Cortex of kidney (tissue), 1 donor: ENCODE data around the gene ADAMTSL1.

Experiments
- DNase-seq: peaks from one replicate; lab custom pipeline; 2025; lab: John Stamatoyannopoulos, UW

The ADAMTSL1 gene

DNA sequence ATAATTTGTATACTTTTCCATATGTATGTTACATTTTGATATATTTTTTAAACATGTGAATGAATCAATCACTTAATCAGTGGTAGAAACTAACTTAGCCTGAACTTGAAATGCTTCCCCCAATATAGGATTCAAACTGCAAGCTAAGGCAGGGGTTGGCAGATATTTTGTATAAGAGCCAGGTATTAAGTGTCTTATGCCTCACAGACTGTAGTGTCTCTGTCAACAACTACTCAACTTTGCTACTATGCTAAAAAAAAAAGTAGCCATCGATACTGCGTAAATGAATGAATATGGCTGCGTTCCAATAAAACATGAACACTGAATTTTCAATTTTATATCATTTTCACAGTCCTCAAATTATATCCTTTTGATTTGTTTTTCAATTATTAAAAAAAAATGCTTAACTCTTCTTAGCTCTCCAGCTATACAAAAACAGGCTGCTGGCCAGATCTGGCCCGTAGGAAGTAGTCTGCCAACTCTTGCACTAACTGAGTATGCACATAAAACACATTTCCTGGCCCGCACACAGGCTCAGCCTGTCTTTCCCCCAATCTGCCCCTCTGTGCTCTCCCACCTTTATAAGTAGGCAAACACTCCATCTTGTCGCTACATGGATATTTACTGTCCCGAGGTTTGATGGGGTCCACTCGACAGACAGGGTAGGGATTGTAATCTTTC lies 467.2 kb downstream of the ADAMTSL1 start:
- no peak for DNase-seq

DNA sequence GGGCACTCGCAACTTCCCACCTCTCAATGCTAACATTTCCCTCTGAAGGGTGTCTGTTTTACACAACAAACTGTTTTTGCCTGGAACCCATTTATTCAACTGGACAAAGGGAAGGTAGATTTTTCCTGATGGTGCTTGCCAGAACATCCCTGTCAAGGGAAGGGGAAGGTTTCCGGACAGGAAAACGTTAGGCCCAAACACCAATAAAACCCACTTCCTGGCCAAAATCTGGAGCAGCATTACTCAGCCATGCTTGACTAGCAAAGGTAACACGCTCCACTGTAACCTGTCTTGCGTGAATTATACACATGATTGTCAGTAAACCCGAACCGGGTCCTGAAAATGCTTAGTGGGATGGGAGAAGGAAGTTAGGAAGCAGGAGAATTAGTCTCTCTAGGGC lies 468.8 kb downstream of the ADAMTSL1 start:
- DNase-seq, result no peak

DNA sequence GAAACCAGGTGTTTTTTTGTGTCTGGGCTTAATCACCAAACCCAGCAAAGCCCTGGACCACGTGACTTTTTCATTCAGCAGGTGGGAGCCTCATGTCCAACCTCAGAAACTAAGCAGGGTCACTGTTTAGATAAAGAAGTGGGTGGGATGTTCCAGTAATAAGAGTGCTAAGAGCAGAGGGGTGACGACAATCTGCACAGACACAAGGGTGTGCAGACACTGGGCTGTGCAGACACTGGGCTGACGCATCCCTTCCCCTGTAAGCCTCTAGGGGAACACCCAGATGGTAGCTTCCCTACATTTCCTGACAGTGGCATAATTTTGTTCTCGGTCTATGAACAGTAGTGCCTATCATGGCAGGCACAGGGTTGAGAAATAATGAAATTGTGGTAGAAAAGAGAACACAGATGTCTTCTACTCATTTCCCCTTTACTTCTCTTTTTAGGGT lies 474.0 kb downstream of the ADAMTSL1 start:
- no peak for DNase-seq

DNA sequence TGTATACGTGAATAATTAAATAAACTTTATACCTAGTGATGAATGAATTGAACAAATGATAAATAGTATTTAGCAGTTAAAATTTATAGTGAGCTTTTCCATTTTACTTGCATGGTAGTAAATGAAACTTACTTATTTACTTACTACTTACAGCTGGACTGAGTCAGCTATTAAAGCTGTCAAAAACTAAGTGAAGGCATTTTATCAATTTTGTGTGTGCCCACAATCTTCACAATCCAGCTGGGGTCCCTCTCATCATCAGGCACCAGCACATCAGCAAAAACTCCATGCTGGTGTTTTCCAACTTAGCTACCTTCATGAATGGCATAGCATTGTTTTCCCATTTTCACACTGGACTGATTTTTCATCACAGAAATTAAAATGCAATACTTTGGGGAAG lies 478.0 kb downstream of the ADAMTSL1 start:
- no peak for DNase-seq

DNA sequence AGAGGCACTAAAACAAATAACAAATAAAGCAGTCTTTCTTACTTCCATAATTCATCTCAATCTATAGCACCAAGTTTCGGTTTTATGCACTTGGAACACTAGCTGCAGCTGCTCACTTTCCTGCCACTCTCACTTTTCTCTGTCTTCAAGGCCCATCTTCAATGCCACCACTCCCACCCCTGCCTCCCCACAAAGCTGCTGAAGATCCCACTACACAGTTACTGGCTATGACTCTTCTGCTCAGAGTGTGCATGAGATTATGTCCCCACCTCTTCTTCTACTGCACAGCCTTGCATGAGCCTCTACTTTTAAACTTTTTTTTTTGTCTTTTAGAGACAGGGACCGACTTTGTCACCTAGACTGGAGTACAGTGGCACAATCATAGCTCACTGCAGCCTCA lies 481.7 kb downstream of the ADAMTSL1 start:
- no peak for DNase-seq
